A673 (cell line): ENCODE measurements around the gene ZNF688. TPM values are rescaled to one million over a fixed set of nuclear protein-coding genes. Genes with fewer than 3 reads are reported as not detected.
"Not testable (repeated sequence)": the region's sequence is repeated elsewhere in the genome, so short reads cannot be mapped to it uniquely, and the experiment has no call there.

Experiments
- BruUV-seq: library from RNA; stranded (reverse); fragments of 400-500 nt; replicated peaks from 2 replicates; lab custom pipeline; 2021; lab: Mats Ljungman, UMichigan
- CTCF ChIA-PET: fragments of 300-600 bp; sonication (Branson Sonifier 250); formaldehyde crosslinking; loops from one replicate; lab custom pipeline; 2022; ENCODE audit warnings: antibody characterized with exemption; lab: Charles Lee
- POLR2A ChIA-PET: fragments of 300-600 bp; sonication (Branson Sonifier 250); formaldehyde crosslinking; loops from one replicate; lab custom pipeline; 2022; ENCODE audit warnings: antibody characterized with exemption; ENCODE audit not compliant: low non-redundant PET; lab: Charles Lee
- DNase-seq: peaks from one replicate; pipeline ENCODE4 v3.0.0-alpha.2; 2015; ENCODE audit warnings: low spot score
- H3K27ac ChIP-seq: fragments of 200-600 bp; sonication (generic); 2 replicates; pipeline ENCODE4 v1.5.1; 2016; ENCODE audit warnings: mixed run types, low read depth, mild to moderate bottlenecking, mixed read lengths, antibody characterized with exemption, low read length; ENCODE audit not compliant: poor library complexity, severe bottlenecking
- H3K27me3 ChIP-seq: fragments of 200-600 bp; sonication (generic); replicated peaks from 2 replicates; pipeline ENCODE4 v1.6.1; 2017; ENCODE audit warnings: mixed run types, low read depth, mild to moderate bottlenecking, mixed read lengths, antibody characterized with exemption, low read length; ENCODE audit not compliant: insufficient read depth, poor library complexity
- H3K36me3 ChIP-seq: fragments of 200-600 bp; sonication (generic); 2 replicates; pipeline ENCODE4 v1.6.1; 2016; ENCODE audit warnings: mixed run types, mild to moderate bottlenecking, mixed read lengths, antibody characterized with exemption, low read length; ENCODE audit not compliant: insufficient read depth, poor library complexity, severe bottlenecking
- H3K4me1 ChIP-seq: fragments of 200-600 bp; sonication (generic); 2 replicates; pipeline ENCODE4 v1.6.1; 2017; ENCODE audit warnings: mixed run types, mild to moderate bottlenecking, mixed read lengths, antibody characterized with exemption, low read length; ENCODE audit not compliant: insufficient read depth, poor library complexity, severe bottlenecking
- H3K4me3 ChIP-seq: fragments of 200-600 bp; sonication (generic); 2 replicates; pipeline ENCODE4 v1.5.1; 2016; ENCODE audit warnings: low read depth, mixed run types, mild to moderate bottlenecking, mixed read lengths, low read length; ENCODE audit not compliant: poor library complexity, severe bottlenecking
- H3K9me3 ChIP-seq: fragments of 200-600 bp; sonication (generic); 2 replicates; pipeline ENCODE4 v1.6.1; 2016; ENCODE audit warnings: mixed run types, low read depth, mild to moderate bottlenecking, mixed read lengths, antibody characterized with exemption, low read length; ENCODE audit not compliant: poor library complexity, severe bottlenecking
- CTCF ChIP-seq: fragments of 300-800, 200-600 bp; sonication (generic); conservative IDR thresholded peaks from 2 replicates; pipeline ENCODE4 v1.5.1; 2017; ENCODE audit warnings: low read depth, mild to moderate bottlenecking, antibody characterized with exemption, low read length, moderate library complexity, mixed read lengths
- EZH2 ChIP-seq: fragments of 200-600 bp; sonication (generic); IDR thresholded peaks from 2 replicates; pipeline ENCODE4 v1.6.1; 2017; ENCODE audit warnings: borderline replicate concordance, low read depth, mild to moderate bottlenecking, mixed read lengths, antibody characterized with exemption, low read length; ENCODE audit not compliant: poor library complexity, severe bottlenecking
- intact Hi-C: fragments of 100-400 bp; cut with micrococcal nuclease; formaldehyde crosslinking; loops from one replicate; pipeline ENCODE4 v1.10.0; 2022; ENCODE audit not compliant: unreplicated experiment
- total RNA-seq: library from RNA; stranded (reverse); gene quantifications from 2 replicates; pipeline ENCODE4 v1.2.3, GENCODE V29; 2021

Gene ZNF688
- total RNA-seq, 1 experiment from 2014 or later: 8.5 TPM

GRCh38 chr16:30543067-30543466 lies 28.4 kb downstream of the ZNF688 start:
- POLR2A ChIA-PET: no interaction called here
- H3K27me3 ChIP-seq: no peaks in the 10 kb centered on the region
- H3K9me3 ChIP-seq: no peaks in the 10 kb centered on the region
- DNase-seq: no peak
- no TSS peak for BruUV-seq
- no peaks in the 10 kb centered on the region for H3K4me1 ChIP-seq
- CTCF ChIA-PET: no interaction called here
- no peak for TF ChIP-seq CTCF
- TF ChIP-seq EZH2: no peak
- no peak overlapping the region for H3K4me3 ChIP-seq
- H3K36me3 ChIP-seq: no peaks in the 10 kb centered on the region
- no peak overlapping the region for H3K27ac ChIP-seq
- intact Hi-C loops: no loop called here

- no peak for DNase-seq
- H3K4me3 ChIP-seq: no peak overlapping the region
- no peaks in the 10 kb centered on the region for H3K27me3 ChIP-seq
- TF ChIP-seq CTCF (no peak), EZH2 (no peak)
- ChIA-PET CTCF (no interaction called here), POLR2A (no interaction called here)
- no peaks in the 10 kb centered on the region for H3K4me1 ChIP-seq
- no peaks in the 10 kb centered on the region for H3K36me3 ChIP-seq
- H3K27ac ChIP-seq: no peak overlapping the region
- H3K9me3 ChIP-seq: no peaks in the 10 kb centered on the region
- BruUV-seq: no TSS peak
- intact Hi-C loops: no loop called here
Measured at GRCh38 chr16:30541502-30542329, 29.8 kb downstream of the ZNF688 start.

DNA sequence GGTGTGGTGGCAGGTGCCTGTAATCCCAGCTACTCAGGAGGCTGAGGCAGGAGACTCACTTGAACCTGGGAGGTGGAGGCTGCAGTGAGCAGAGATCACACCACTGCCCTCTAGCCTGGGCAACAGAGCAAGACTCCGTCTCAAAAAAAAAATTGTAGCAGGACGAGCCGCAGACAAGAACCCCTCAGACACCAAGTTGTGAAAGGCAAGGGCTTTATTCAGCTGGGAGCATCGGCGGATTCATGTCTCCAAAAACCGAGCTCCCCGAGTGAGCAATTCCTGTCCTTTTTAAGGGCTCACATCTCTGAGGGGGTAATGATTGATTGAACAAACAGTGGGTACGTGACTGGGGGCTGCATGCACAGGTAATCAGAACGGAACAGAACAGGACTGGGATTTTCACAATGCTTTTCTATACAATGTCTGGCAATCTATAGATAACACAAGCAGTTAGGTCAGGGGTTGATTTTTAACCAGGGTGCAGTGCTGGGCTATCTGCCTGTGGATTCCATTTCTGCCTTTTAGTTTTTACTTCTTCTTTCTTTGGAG lies 30.5 kb downstream of the ZNF688 start:
- H3K27ac ChIP-seq, POLR2A ChIA-PET, H3K27me3 ChIP-seq, BruUV-seq, H3K4me3 ChIP-seq, CTCF ChIA-PET, intact Hi-C loops, H3K4me1 ChIP-seq, H3K9me3 ChIP-seq, DNase-seq, H3K36me3 ChIP-seq: not testable (repeated sequence)

DNA sequence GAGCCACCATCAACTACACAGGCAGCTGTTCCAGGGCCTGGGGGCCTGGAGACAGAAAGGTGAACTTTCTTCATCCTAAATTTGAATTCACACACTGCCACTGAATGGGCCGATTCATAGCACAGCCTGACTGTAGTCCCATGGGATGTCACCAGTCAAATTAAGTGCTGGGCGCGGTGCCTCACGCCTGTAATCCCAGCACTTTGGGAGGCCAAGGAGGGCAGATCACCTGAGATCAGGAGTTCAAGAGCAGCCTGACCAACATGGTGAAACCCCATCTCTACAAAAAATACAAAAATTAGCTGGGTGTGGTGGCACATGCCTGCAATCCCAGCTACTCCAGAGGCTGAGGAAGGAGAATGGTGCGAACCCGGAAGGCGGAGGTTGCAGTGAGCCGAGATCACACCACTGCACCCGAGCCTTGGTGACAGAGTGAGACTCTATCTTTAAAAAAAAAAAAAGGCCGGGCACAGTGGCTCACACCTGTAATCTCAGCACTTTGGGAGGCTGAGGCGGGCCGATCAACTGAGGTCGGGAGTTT lies 31.5 kb downstream of the ZNF688 start:
- H3K27ac ChIP-seq, POLR2A ChIA-PET, CTCF ChIA-PET, H3K9me3 ChIP-seq, intact Hi-C loops, H3K4me1 ChIP-seq, H3K36me3 ChIP-seq, DNase-seq, H3K27me3 ChIP-seq, H3K4me3 ChIP-seq, BruUV-seq: not testable (repeated sequence)
